T47D (cell line): ENCODE data around the gene IRF2.
"Not testable (repeated sequence)": the region's sequence is repeated elsewhere in the genome, so short reads cannot be mapped to it uniquely, and the experiment has no call there.

Experiments used
- DNase-seq, 2 experiments: peaks; one replicate each; pipeline versions ENCODE4 v3.0.0 to v3.0.0-alpha.2; 2011 to 2012; ENCODE audit warnings: low read depth in 1 of 2, low spot score in 1 of 2
- JUND ChIP-seq: IDR thresholded peaks from 2 replicates; pipeline ENCODE4 v1.6.1; 2012; ENCODE audit warnings: low read depth
- in situ Hi-C: cut with HindIII; loops from 2 replicates; pipeline ENCODE4 v1.10.0; 2016; ENCODE audit warnings: low sequenced_read_pairs, low pct_unique_long_range_greater_than_20kb

IRF2 gene

DNA sequence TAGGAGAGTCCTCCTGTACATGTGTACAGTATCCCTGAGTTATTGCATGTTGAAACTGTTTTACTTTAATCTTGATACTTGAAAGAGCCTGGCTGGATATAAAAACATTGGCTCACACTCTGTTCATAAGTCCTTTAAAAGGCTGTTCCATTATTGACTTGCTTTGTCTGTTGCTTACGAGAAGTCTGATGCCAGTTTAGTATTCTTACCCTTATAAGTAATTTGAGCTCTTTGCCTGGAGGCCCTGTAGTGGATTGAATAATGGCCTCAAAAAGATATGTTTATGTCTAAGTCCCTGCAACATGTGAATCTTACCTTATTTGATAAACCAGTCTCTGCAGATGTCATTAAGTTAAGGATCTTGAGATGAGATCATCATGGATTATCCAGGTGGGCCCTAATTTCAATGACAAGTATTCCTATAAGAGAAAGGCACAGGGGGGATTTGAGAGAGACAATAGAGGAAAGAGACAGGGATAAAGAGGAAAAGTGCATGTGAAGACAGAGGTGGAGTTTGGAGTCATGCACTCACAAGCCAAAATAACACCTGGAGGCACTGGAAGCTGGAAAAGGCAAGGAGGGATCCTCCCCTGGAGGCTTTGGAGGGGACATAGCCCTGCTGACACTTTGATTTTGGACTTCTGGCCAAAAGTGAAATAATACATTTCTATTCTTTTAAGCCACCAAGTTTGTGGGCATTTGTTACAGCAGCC, 98.1 kb downstream of the IRF2 start:
- TF ChIP-seq JUND: no peak
- DNase-seq: no peak
- in situ Hi-C loops: no loop called here

DNA sequence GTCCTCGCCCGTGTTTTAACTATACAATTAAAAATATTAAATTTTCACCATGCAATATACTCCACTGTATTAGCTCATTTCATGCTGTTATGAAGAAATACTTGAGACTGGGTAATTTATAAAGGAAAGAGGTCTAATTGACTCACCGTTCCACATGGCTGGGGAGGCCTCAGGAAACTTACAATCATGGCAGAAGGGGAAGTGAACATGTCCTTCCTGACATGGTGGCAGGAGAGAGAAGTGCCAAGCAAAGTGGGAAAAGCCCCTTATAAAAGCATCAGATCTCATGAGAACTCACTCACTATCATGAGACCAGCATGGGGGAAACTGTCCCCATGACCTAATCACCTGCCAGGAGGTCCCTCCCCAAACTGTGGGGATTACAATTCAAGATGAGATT, 98.7 kb downstream of the IRF2 start:
- DNase-seq, in situ Hi-C loops: not testable (repeated sequence)

DNA sequence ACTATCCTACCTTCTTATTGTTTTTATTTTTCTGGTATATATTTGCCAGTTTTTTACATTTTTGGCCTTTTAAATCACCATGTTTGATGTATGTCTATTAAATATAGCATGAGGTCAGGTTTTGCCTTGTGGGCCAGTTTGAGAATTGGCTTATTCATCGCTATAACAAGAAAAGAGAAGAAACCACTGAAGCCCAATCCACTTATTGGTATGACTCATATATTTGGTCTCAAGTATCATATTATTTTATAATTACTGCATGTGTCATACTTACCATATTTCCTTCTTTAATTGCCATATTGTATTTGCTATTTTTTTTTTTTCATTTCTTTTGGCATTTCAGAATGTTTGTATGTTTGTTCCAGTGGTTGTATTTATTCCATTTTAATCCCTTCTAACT, 99.3 kb downstream of the IRF2 start:
- TF ChIP-seq JUND: no peak
- DNase-seq: no peak
- in situ Hi-C loops: no loop called here

DNA sequence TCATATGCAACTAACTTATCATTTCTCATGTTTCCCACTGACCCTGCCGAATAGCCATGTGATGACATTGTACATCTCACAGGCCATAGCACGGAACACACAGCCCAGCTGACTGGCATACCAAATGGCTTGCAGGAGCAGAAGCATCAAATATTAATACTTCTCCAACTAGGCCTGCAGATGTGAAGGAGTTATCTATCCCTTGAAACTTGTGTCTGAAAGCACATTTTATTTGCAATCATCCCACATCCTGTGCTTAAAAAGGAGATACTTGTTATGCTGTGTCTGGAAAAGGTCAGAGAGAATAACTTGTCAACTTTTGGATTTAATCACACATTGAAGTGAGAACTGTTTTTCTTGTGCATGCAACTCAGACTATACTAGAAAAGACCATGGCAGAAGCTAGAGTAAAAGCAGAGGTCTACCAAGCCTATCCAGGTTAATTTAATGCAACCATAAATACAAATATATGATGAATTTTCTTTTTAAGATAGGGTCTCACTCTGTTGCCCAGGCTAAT, 100.4 kb downstream of the IRF2 start:
- no peak for TF ChIP-seq JUND
- DNase-seq: no peak
- in situ Hi-C loops: no loop called here

DNA sequence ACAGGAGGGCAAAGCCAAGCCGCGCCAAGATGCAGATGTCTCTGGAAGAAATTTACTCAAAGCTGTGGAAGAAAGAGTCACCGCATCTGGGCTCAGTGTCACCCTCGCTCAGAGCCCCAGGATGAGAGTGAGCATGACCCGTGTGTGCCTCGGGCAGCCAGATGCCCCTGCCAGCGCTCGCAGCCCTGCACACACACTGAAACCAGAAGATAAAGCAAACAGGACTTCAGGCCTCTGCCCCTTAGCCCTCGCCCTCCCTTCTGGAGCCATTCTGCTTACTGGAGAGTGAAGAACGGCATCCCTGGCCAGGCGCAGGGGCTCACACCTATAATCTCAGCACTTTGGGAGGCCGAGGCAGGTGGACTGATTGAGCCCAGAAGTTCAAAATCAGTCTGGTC, 103.0 kb downstream of the IRF2 start:
- no peak for DNase-seq
- no peak for TF ChIP-seq JUND
- in situ Hi-C loops: no loop called here

DNA sequence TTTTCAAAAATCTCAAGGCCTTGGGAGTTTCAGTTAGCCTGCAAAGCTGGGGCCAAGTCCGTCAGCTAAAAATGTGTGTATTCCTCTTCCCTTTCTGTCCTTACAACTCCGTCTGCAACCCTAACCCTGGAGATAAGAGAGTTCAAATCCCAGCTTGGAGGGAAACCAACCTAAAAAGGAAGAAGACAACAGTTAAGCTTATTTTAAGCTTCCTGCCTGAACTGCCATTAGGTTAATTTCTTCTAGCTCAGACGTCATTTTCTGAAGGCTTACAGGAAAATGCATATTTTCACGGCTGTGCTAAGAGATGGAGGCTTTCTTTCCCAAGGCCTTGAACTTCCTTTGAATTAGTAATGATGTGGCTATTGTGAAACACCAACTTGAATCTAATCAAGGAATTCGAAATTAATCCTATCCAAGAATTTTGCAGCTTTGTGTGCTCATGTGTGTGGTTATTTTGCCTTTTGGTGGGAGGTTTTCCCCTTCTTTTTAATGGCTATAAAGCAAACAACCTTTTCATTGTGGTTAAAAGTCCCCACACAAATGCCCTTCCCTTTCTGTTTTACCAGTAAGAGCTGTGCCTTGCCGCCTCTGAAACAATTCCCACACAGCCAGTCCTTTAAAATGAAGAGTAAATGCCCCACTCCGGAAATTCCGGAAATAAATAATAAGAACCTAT, 103.5 kb downstream of the IRF2 start:
- no peak for DNase-seq
- no peak for TF ChIP-seq JUND
- in situ Hi-C loops: no loop called here

DNA sequence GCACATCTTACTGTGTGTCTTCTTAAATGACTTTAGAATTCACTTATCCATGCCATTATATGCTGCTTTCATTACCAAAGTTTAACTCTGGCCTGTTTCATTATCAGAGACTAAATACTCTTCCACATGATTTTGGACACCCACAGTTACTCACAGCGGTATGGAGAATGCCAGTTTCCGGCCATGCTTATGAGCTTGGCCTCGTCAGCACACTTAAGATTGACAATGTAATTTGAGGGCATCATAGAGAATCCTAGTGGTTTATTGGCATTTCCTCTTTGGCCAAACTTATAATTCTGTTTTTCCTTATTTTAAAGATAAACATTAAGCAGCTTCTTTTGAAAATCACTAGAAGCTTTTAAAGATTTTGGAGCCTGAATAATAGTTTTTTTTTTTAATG, 104.5 kb downstream of the IRF2 start:
- no peak for TF ChIP-seq JUND
- DNase-seq: no peak
- in situ Hi-C loops: no loop called here

DNA sequence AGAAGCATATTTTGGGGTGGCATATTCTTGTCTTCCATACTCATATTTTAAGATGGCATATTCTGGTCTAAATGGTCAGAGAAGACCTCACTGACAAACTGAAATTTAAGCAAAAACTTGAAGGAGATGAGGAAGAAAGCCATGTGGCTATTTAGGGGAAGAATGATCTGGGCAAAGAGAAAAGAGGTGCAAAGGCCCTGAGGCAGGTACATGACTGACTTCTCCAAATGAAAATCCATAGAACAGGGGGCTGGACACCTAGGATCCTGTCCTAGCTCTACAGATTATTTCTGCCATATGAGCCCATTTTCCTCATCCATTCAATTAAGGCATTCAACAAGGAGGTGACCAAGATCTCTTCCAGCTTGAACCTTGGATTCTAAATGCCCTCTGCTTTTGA, 105.6 kb downstream of the IRF2 start:
- no peak for DNase-seq
- no peak for TF ChIP-seq JUND
- in situ Hi-C loops: no loop called here

DNA sequence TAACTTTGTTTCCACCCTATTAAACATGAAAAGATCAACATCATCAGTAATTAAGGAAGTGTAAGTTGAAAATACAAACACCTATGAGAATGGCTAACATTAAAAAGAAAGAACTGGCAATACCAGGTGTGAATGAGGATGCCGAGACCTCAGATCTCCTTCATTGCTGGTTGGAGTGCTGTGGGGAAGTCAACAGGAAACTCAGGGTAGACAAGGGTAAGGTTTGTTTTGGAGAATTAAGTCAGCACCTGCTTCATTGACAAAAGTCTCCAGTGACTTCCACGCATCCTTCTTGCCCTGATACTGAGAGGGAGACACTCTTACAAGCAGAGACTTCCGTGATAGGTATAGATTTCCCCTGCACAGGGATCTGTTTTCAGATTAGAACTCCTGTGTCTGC, 106.1 kb downstream of the IRF2 start:
- in situ Hi-C loops: no loop called here

DNA sequence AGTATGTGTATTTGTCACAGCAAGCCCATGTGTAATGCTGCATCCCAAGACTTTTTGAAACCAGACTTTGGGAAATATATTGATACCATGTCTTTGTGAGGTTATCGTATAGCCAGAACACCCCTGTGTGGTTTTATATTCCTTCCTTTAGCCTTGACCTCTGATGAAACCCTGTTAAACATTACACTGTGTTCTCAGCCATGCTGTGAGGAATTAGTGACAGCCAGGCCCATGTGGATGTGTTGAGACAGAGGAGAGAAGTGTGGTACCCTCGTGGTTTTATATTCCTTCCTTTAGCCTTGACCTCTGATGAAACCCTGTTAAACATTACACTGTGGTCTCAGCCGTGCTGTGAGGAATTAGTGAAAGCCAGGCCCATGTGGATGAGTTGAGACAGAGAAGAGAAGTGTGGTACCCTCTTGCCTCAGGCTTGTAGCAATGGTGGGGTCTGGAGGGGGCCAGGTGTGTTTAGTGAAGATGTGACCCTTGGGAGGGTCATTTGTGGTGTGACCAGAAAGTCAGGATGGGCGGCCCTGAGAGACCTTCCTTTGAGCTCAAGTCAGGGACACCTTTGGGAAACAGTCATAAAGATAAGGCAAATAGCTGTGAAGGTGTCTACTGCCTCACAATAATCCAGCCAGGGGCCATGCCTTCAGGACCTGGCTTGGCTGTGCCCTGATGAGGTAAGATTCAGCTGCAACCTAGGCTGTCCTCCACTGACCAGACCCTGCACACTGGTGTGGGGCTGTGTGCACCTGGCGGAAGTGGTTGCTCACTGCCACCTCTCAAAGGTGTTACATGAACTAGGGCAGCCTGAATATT, 110.0 kb downstream of the IRF2 start:
- in situ Hi-C loops: no loop called here
- no peak for DNase-seq

More for the DNA sequence above, 106.1 kb downstream of the IRF2 start:
- peak in 1 of 2 experiments; percentile 15 for DNase-seq
- no peak for TF ChIP-seq JUND

DNA sequence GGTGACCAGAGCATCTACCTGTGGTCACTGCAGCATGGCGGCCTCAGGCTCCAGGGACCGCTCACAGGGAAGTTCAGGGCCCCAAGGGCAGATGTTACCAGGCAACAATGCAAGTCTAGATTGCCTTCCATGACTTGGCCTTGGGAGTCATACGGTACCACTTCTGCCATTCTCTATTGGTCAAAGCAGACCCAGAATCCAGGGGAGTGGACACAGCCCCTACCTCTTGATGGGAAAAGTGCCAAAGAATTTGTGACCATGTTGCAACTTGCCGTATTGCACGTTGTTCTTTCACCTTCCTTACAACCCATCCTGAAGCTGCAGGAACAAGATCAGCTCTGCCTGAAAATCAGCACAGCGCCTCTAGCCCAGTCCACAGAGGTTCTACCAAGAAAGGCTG, 111.1 kb downstream of the IRF2 start:
- in situ Hi-C loops: no loop called here
- no peak for DNase-seq
- TF ChIP-seq JUND: no peak

More for the DNA sequence above, 110.0 kb downstream of the IRF2 start:
- no peak for TF ChIP-seq JUND

DNA sequence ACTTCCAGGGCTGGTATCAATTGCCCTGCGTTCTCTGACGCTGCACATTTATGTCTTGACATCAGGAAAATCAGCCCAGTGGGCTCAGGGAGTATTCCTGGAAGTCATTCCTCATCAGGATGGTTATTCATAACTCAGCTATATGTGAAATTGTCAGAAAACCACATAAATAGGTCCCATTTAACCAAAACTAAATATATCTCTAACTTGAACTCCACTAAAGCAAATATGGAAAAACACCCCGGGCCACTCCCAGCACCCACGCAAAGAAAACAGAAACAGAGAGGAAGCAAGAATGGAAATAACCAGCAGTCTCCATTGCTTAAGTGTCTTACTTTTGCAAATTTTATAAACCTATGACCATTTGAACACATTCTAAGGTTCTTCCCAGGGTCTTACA, 112.0 kb downstream of the IRF2 start:
- no peak for TF ChIP-seq JUND
- DNase-seq: no peak
- in situ Hi-C loops: no loop called here

DNA sequence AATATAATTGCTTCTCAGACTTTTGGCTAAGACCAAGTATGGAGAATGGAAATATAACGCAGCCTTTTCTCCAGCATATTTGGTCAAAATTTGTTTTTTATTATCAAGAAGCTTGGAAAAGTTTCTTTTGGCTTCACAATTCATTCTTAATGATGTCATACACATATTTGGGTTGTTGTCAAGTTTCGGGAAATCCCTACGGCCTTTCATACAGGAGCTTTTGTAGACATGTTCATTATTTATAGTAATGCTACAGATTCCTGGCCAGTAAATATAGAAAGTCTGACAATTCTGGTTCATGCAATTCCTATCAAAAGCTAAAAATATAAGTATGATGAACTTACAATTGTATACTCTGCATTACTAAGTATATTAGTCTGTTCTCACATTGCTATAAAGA, 112.9 kb downstream of the IRF2 start:
- no peak for TF ChIP-seq JUND
- DNase-seq: no peak
- in situ Hi-C loops: no loop called here
